ENCODE results near the gene CCDC148. TPM values are rescaled to one million over a fixed set of nuclear protein-coding genes. Genes with fewer than 3 reads are reported as not detected.
"Not testable (repeated sequence)": the region's sequence is repeated elsewhere in the genome, so short reads cannot be mapped to it uniquely, and the experiment has no call there.

CCDC148 gene
- total RNA-seq, 4 donors from 2014 or later = 0.55 to 1.6 TPM; not detected in 2

GRCh38 chr2:158317642-158318041 is 138.9 kb downstream of the CCDC148 start:
- no peak for DNase-seq (ENCODE audit: low spot score in 2 of 2)
- H3K4me3 ChIP-seq (ENCODE audit: low read depth, poor library complexity, severe bottlenecking) = peak overlapping the region; percentile 6
- intact Hi-C loops (cut with DNase I; ENCODE audit: low total_unique reads) = no loop called here
- TF ChIP-seq CTCF (IDR thresholded peaks at IDR 0.05) = no peak
- TF ChIP-seq POLR2A (IDR thresholded peaks at IDR 0.05) = no peak
- WGBS, 2 donors = 86 to 94% methylated on average over 2 of the region's 2 CpGs

- no peak for DNase-seq (ENCODE audit: low spot score in 2 of 2)
- no peak overlapping the region for H3K4me3 ChIP-seq (ENCODE audit: low read depth, poor library complexity, severe bottlenecking)
- intact Hi-C loops (cut with DNase I; ENCODE audit: low total_unique reads) = no loop called here
- 57 to 60% methylated on average over 1 of the region's 1 CpG for WGBS, 2 donors
- TF ChIP-seq CTCF (IDR thresholded peaks at IDR 0.05) (no peak), POLR2A (IDR thresholded peaks at IDR 0.05) (no peak)
Observed at GRCh38 chr2:158315803-158316414, 140.6 kb downstream of the CCDC148 start.

GRCh38 chr2:158315000-158315399 is 141.6 kb downstream of the CCDC148 start:
- 32 to 41% methylated on average over 1 of the region's 1 CpG for WGBS, 2 donors
- intact Hi-C loops (cut with DNase I; ENCODE audit: low total_unique reads) = no loop called here
- DNase-seq (ENCODE audit: low spot score in 2 of 2) = no peak
- no peak overlapping the region for H3K4me3 ChIP-seq (ENCODE audit: low read depth, poor library complexity, severe bottlenecking)
- no peak for TF ChIP-seq POLR2A (IDR thresholded peaks at IDR 0.05)
- TF ChIP-seq CTCF (IDR thresholded peaks at IDR 0.05) = no peak

- no peak for TF ChIP-seq CTCF (IDR thresholded peaks at IDR 0.05)
- no peak for TF ChIP-seq POLR2A (IDR thresholded peaks at IDR 0.05)
- WGBS, 2 donors = 81 to 85% methylated on average over 2 of the region's 2 CpGs
- no peak for DNase-seq (ENCODE audit: low spot score in 2 of 2)
- H3K4me3 ChIP-seq (ENCODE audit: low read depth, poor library complexity, severe bottlenecking) = no peak overlapping the region
- intact Hi-C loops (cut with DNase I; ENCODE audit: low total_unique reads) = no loop called here
Observed at GRCh38 chr2:158313734-158314133, 142.8 kb downstream of the CCDC148 start.

- no peak for TF ChIP-seq CTCF (IDR thresholded peaks at IDR 0.05)
- no peak for DNase-seq (ENCODE audit: low spot score in 2 of 2)
- intact Hi-C loops (cut with DNase I; ENCODE audit: low total_unique reads) = no loop called here
- no peak overlapping the region for H3K4me3 ChIP-seq (ENCODE audit: low read depth, poor library complexity, severe bottlenecking)
- WGBS, 2 donors = 83 to 95% methylated on average over 1 of the region's 1 CpG
Observed at GRCh38 chr2:158312981-158313380, 143.6 kb downstream of the CCDC148 start.

DNA sequence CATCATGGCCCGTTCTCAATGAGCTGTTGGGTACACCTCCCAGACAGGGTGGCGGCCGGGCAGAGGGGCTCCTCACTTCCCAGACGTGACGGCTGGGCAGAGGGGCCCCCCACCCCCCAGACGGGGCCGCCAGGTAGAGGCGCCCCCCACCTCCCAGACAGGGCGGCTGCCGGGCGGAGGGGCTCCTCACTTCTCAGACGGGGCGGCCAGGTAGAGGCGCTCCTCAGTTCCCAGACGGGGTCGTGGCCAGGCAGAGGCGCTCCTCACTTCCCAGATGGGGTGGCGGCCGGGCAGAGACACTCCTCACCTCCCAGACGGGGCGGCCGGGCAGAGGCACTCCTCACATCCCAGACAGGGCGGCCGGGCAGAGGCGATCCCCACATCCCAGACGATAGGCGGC is 146.1 kb downstream of the CCDC148 start:
- H3K4me3 ChIP-seq (ENCODE audit: low read depth, poor library complexity, severe bottlenecking); DNase-seq (ENCODE audit: low spot score in 2 of 2); intact Hi-C loops (cut with DNase I; ENCODE audit: low total_unique reads): not testable (repeated sequence)
- 92 to 95% methylated on average over 17 to 23 of the region's 27 CpGs for WGBS, 2 donors
